ENCODE results near the gene CHCHD10.
"Not testable (repeated sequence)": the region's sequence is repeated elsewhere in the genome, so short reads cannot be mapped to it uniquely, and the experiment has no call there.

CHCHD10 gene

GRCh38 chr22:23750367-23750713 lies 17.4 kb downstream of the CHCHD10 start:
- no peak for DNase-seq (ENCODE audit: low spot score)

GRCh38 chr22:23749841-23750301 lies 17.9 kb downstream of the CHCHD10 start:
- no peak for DNase-seq (ENCODE audit: low spot score)

GRCh38 chr22:23745791-23746190 lies 22.0 kb downstream of the CHCHD10 start:
- no peak for DNase-seq (ENCODE audit: low spot score)

GRCh38 chr22:23744485-23744884 lies 23.3 kb downstream of the CHCHD10 start:
- no peak for DNase-seq (ENCODE audit: low spot score)

GRCh38 chr22:23744001-23744400 lies 23.8 kb downstream of the CHCHD10 start:
- no peak for DNase-seq (ENCODE audit: low spot score)

GRCh38 chr22:23743303-23743705 lies 24.5 kb downstream of the CHCHD10 start:
- no peak for DNase-seq (ENCODE audit: low spot score)

- no peak for DNase-seq (ENCODE audit: low spot score)
Measured at GRCh38 chr22:23742505-23743264, 25.1 kb downstream of the CHCHD10 start.

GRCh38 chr22:23737696-23738095 lies 30.1 kb downstream of the CHCHD10 start:
- DNase-seq (ENCODE audit: low spot score) = no peak

- not testable (repeated sequence) for DNase-seq (ENCODE audit: low spot score)
Measured at GRCh38 chr22:23728108-23728507, 39.7 kb downstream of the CHCHD10 start.

GRCh38 chr22:23722724-23723123 lies 45.0 kb downstream of the CHCHD10 start:
- no peak for DNase-seq (ENCODE audit: low spot score)

- DNase-seq (ENCODE audit: low spot score) = no peak
Measured at GRCh38 chr22:23722160-23722559, 45.6 kb downstream of the CHCHD10 start.

- DNase-seq (ENCODE audit: low spot score) = no peak
Measured at GRCh38 chr22:23720855-23721254, 46.9 kb downstream of the CHCHD10 start.

- DNase-seq (ENCODE audit: low spot score) = no peak
Measured at GRCh38 chr22:23718371-23719165, 49.2 kb downstream of the CHCHD10 start.

- peak; percentile 91 for DNase-seq (ENCODE audit: low spot score)
Measured at GRCh38 chr22:23716811-23717801, 50.7 kb downstream of the CHCHD10 start.

Data from left forelimb (tissue), 1 donor.